ENCODE measurements around the gene TMEM225B.
A peak's percentile ranks its signal among the peaks of the same experiment; 100 is the strongest.
"Not testable (repeated sequence)": the region's sequence is repeated elsewhere in the genome, so short reads cannot be mapped to it uniquely, and the experiment has no call there.

The TMEM225B gene

GRCh38 chr7:99624484-99624883, 26.4 kb downstream of the TMEM225B start:
- no peak for DNase-seq

- no peak for DNase-seq
Measured at GRCh38 chr7:99625321-99625720, 27.3 kb downstream of the TMEM225B start.

- DNase-seq, result no peak
Measured at GRCh38 chr7:99625961-99626360, 27.9 kb downstream of the TMEM225B start.

GRCh38 chr7:99626661-99627060, 28.6 kb downstream of the TMEM225B start:
- no peak for DNase-seq

- DNase-seq, result no peak
Measured at GRCh38 chr7:99627513-99627912, 29.4 kb downstream of the TMEM225B start.

GRCh38 chr7:99628471-99629465, 30.7 kb downstream of the TMEM225B start:
- DNase-seq, result no peak

GRCh38 chr7:99629643-99630042, 31.6 kb downstream of the TMEM225B start:
- DNase-seq, result no peak

- peak; percentile 30 for DNase-seq
Measured at GRCh38 chr7:99631295-99632109, 33.4 kb downstream of the TMEM225B start.

- not testable (repeated sequence) for DNase-seq
Measured at GRCh38 chr7:99637414-99637813, 39.3 kb downstream of the TMEM225B start.

- DNase-seq, result no peak
Measured at GRCh38 chr7:99638731-99639130, 40.7 kb downstream of the TMEM225B start.

- DNase-seq, result no peak
Measured at GRCh38 chr7:99639267-99639666, 41.2 kb downstream of the TMEM225B start.

GRCh38 chr7:99642027-99642426, 44.0 kb downstream of the TMEM225B start:
- peak; percentile 3 for DNase-seq

GRCh38 chr7:99643464-99643863, 45.4 kb downstream of the TMEM225B start:
- no peak for DNase-seq

GRCh38 chr7:99644431-99644830, 46.4 kb downstream of the TMEM225B start:
- DNase-seq, result no peak

GRCh38 chr7:99645590-99645989, 47.5 kb downstream of the TMEM225B start:
- DNase-seq, result no peak

GRCh38 chr7:99648843-99649242, 50.8 kb downstream of the TMEM225B start:
- no peak for DNase-seq

- no peak for DNase-seq
Measured at GRCh38 chr7:99651290-99651689, 53.2 kb downstream of the TMEM225B start.

- no peak for DNase-seq
Measured at GRCh38 chr7:99652671-99653070, 54.6 kb downstream of the TMEM225B start.

- DNase-seq, result not testable (repeated sequence)
Measured at GRCh38 chr7:99653269-99653668, 55.2 kb downstream of the TMEM225B start.

- no peak for DNase-seq
Measured at GRCh38 chr7:99653754-99654153, 55.7 kb downstream of the TMEM225B start.

GRCh38 chr7:99654626-99655025, 56.6 kb downstream of the TMEM225B start:
- DNase-seq, result not testable (repeated sequence)

- not testable (repeated sequence) for DNase-seq
Measured at GRCh38 chr7:99657879-99658278, 59.8 kb downstream of the TMEM225B start.
